Erythroblast (primary cell): ENCODE measurements around the gene EVX1.

ENCODE experiments used
- GATA1 ChIP-seq: IDR thresholded peaks from 2 replicates; pipeline ENCODE4 v1.6.1; 2011; ENCODE audit warnings: low read depth, mild to moderate bottlenecking, control low read depth, low read length, moderate library complexity
- POLR2A ChIP-seq: IDR thresholded peaks from 2 replicates; pipeline ENCODE4 v1.6.1; 2011; ENCODE audit warnings: mild to moderate bottlenecking, low read length

DNA sequence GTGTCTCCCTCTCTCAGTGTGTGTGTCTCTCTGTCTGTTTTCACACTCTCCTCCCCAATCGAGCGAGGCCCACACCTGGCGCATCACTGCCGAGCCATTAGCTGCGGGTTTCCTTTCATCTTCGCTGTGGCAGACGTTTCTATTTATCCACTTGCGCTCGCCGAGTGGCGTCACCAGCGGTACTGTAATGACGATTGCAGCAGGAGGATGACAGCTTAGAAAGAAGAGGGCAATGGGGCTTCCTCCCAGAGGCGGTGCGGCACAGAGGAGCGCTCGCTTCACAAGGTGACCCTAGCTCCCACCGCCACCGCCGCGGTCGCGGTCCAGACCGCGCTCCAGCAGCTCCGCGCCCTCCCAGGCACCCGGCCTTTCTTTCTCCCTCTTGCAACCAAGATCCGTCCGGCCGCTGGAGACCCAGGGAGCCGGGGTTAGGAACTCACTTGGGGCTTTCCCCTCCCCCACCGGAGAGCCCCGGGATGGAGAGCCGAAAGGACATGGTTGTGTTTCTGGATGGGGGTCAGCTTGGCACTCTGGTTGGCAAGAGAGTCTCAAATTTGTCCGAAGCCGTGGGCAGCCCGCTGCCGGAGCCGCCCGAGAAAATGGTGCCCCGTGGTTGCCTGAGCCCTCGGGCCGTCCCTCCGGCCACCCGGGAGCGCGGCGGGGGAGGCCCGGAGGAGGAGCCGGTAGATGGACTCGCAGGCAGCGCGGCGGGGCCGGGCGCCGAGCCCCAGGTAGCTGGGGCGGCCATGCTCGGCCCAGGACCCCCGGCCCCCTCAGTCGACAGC is at the start of gene EVX1:
- TF ChIP-seq POLR2A (no peak), GATA1 (no peak)
